HG02759 (cell line): ENCODE data around the gene WWOX.
"Not testable (repeated sequence)": the region's sequence is repeated elsewhere in the genome, so short reads cannot be mapped to it uniquely, and the experiment has no call there.

Experiments used
- ATAC-seq: cut with Tn5 transposase; IDR thresholded peaks from one replicate; pipeline ENCODE4 v1.9.1; 2021; ENCODE audit warnings: mild to moderate bottlenecking, moderate library complexity; ENCODE audit not compliant: unreplicated experiment

The WWOX gene

DNA sequence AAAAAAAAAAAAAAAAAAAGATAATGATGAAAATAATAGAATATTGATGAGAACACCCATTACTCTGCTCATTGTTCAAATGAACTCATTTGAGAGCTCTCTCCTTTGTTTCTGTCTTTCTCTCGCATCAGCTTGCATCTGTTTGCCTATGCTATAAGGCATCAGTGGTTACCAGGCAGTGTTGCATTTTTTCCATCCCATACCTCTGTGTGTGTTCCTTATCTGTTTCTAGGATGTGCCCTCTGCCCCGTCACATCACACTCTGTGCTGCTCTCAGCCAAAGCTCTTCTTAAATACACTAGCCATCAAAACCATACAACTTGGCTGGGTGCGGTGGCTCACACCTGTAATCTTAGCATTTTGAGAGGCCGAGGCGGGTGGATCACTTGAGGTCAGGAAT lies 568.2 kb downstream of the WWOX start:
- ATAC-seq: no peak

DNA sequence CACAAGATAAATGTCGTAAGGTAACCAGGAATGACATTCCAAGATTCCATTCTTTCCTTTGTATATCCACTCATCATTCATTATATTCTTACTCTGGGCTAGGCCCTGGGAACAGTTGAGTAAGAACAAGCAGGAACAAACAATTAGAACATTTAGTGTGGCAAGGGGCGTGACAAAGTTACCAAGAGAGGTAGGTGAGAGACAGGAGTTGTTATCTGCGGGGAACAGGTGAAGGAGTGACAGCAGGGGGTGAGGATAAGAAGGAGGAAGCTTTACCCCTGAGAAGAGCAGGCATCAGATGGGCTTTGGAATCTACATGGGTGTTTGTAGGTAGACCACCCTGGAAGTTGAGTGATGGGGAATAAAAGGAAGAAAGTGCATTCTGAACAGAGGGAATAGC lies 568.9 kb downstream of the WWOX start:
- ATAC-seq: no peak

DNA sequence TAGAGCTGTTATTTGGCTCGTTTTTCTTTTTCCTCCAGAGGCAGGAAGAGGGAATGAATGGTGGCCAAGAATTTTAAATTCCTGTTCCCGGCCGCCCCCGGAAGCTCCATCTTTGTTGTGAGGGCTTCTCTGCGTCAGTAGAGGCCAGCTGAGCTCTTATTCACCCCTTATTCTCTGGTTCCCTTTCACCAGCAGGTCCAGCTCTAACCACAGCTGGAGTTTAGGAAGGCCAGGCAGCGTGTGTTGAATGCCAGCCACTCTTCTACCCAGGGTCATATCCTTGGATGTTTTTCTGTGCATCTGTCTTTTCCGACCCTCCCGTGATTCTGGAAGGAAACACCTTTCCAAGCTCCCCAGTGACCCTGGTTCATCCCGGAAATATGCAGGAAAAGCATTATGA lies 570.5 kb downstream of the WWOX start:
- ATAC-seq: no peak

DNA sequence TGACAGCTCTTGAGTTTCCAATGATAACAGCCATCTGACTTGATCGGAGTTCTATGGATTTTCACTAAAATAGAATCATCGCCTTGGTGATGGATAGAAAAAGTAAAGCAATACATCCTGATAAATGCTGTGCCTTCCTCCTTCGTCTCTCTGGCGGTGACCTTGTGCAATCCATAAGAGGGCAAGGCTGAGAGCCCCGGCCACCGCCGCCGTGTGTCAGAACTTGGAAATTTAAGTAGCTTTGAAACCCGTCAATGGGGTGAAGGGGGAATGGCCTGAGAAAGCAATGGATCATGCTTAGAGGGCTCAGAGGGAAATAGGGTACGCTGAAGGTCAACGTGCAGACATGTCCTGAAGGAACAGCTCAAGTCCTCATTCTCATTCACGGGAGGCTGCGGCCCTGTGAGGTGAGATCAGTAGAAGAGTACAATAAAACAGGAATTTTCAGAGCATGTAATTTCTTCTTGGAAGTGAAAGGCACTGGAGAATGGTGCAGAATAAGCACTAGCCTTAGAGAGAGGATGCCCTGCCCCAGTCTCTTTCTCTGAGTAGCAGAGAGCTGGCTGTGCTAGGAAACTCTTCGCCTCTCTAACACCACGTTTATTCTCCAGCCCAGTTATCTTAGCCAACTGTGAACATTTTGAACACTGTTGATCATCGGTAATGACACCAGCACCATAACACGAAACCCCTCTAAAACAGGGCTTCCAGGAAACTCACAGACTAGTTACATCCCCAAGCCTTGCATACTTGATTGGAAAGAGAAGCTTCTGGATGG lies 573.5 kb downstream of the WWOX start:
- no peak for ATAC-seq

DNA sequence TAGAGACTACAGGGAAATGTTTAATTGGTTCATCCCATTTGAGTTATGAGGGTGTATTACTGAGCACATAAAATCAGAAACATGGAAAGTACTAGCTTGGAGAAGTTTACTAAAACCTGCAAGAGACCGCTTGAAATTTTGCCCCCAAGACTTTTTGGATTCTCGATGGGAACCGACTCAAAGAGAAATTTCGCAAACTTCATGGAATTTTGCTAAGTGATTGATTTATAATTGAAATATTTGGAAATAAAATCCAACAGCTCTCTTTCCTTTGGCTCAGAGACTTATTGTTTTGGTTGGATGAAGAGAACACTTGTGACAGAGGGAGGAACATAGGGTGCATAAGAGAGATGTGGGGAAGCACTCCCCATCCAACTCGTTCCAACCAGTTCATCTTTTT lies 574.4 kb downstream of the WWOX start:
- ATAC-seq: no peak

DNA sequence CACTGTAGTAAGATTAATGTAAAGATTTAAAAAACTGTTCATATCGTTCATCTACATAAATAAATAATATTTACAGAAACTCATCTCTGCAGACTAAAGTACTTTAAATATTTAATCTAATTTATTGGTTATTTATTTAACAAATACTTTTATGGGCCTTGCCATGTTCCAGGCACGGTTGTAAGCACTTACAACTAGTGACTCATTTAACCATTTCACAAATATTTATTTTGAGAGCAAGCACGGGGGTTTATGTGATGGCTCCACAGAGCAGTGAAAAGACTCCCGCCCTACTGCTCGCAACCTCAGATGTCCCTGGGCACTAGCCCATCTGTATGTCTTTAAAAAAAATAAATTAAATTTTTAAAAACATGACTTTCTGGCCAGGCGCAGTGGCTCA lies 575.9 kb downstream of the WWOX start:
- no peak for ATAC-seq

DNA sequence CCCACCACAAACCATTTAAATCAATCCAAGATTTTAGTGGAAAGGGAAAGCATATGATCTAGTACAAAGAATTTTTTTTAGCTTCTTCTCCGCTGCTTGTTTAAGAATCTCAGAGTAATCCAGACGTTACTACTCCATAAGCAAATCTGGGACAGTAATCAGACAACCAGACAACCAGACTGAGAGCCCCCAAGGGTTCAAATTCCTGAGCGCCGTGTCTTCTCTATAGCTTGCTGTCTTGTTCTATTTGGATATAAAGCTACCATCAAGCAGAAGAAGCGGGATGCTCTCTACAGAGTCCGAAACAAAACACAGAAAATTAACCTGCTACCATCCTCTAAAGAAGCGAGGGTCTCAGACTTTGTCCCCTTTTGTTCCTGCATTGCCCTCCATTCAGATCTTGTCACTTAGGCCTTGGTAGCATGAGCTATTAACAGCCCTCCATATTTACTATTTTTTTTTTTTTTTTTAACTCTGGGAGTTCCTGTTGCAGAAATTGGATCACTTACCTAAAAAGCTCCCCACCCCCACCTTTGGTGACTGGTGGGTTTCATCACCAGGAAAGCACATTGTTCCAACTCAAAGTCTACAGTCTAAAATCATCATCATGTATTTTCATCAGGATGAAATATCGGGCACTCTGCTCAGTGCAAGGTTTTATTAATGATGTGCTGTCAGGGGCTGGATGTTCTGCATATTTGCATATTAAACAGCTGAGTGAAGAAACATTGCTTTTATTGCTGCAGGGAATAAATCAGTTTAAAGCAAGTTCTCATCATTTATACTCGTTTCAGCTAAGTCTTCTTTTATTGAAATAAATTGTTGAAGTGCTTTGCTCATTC lies 576.7 kb downstream of the WWOX start:
- ATAC-seq: no peak

DNA sequence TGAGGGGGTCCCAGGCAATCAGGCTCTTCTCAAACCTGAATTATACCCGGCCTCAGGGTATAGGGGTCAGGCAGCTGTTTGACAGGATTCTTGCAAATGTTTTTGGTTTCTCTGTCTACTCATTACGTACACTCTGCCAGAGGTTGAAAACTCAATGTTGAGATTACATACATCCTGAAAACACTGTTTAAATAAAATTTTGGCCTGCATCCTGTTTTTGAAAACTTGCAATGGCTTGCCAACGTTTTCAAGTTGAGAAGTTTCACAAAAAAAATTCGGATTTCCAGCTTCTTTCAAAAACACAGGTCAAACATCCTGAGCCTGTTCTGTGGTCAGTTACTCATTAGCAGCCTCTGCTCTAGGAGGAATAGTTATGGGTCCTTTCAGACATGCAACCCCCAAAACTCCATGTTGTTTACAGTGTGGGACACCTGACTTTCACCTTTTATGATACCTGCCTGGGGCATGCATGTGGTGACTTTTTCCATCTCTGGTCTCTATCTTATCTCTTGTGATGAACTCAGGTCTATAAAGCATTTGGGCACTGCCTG lies 577.8 kb downstream of the WWOX start:
- ATAC-seq: no peak

DNA sequence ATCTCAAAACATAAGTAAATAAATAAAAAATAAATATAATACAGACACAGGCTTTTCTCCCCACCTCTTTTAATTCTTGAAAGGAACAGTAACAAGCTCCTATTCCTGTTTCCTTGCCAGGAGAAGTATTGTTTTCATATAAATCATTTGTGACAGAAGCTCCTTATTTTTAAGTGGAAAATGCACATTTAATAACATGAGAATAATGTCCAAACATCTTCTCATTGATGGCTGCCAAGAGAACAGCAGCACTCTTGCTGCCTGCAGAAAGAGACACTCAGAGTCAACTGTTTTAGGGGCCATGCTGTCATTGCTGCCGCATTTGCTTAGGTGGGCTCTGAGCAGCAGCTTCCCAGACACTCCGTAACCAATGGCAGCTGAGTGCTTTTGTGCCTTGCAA lies 580.1 kb downstream of the WWOX start:
- ATAC-seq: no peak

DNA sequence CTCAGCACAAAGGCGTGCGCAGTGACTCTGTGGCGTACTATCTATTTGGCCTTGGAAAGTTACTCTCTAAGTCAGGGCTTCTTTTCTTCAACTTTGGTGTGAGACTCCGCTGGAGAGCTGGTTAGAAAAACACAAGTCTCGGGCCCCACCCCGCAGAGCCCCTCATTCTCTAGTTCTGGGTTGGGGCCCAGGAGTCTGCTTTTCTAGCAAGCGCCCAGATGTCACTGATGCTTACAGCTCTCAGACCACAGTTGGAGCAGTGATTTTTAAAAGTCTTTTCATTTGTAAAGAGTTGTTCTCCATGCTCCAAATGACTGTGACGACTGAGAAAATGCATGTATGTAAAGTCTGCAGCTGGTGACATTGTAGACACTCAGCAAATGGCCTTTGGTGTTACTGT lies 582.3 kb downstream of the WWOX start:
- no peak for ATAC-seq

DNA sequence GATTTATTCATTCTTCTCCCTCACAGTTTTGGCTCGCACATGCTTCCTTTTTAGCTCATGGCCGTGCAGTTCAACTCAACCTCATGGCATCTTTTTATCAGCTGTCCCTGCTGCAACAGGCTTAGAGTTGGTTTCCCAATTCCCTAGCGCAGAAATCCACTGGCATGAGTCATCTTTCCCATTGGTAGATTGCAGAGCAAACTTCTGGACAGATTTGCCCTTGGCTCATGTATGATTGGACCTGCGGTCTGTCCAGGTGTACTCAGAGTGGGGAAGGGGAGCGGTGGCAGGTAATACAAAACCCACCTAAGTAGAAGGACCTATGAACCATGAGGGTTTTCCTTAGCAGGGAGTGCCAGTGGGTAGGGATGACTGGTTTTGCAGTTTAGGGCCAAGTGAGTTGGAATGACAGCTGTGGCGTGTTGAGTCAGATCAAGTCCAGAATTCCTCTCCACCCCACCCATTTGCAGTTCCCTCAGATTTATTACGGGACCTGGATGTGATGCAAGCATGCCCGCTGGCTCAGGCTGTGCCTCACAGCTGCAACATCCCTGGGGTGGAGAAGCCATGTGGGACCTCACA lies 584.7 kb downstream of the WWOX start:
- ATAC-seq: no peak

DNA sequence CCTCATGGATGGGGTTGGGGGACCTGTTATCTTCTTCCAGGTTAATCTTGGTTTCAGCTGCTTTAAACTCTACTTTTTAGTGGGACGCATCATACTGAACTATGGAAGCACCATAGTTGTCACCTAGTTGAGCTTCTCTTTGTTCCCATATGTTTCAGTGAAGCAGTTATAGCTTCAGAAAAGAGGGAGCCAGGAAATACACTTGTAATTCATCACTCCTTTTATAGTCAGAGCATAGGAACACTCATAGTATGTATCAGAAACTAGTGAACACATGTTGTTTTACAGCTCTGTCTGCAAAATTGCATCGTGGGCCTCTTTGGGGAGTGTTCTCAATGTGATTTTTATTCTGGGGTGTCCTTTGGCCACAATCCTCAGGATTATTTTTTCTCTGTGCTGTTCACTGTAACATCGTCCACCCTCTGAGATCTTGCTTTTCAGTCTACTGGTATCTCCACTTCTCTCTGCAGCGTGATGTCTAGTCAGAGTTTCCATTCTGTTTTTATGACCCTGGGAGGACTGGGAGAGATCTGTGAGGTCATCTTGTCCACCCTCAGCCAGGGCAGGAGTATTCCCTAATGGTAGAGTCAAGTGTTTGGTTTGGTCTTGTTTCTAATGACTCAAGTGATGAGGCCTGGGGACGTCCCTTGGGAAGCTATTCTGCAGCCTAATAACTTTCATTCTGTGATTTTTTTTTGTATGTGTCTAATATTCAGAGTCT lies 585.4 kb downstream of the WWOX start:
- no peak for ATAC-seq

DNA sequence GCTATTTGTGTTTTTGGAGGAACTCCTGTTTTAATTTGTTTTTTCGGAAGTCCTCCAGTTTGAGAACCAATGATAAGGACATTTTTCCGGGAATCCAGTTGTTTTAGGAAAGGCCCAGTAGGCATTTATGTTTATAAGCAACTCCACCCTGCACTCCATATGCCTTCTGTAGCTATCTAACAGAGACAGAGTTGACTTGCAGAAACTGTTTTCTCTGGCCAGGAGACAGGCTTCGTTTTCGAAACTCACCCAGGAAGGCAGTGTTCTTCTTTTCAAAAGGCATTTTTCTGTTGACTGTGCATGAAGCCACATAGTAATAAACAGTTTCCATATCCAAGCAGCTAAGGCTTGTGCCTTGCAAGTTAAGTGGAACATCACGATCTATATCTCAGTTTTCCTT lies 587.1 kb downstream of the WWOX start:
- no peak for ATAC-seq

DNA sequence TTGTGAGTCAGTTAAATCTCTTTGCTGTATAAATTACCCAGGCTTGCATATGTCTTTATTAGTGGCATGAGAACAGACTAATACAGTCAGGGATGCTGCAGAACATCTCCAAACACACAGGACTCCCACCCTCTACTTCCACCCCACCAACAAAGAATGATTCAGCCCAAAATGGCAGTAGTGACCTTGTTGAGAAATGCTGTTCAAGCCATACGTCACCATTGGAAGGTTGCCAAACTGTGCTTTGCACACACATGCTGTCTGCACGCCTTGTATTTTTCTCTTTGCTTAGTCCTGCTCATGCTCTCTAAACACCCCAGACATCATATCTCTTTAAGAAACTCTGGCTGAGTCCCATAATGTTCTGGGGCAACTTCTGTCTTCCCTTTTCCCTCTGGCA lies 589.6 kb downstream of the WWOX start:
- ATAC-seq: no peak

DNA sequence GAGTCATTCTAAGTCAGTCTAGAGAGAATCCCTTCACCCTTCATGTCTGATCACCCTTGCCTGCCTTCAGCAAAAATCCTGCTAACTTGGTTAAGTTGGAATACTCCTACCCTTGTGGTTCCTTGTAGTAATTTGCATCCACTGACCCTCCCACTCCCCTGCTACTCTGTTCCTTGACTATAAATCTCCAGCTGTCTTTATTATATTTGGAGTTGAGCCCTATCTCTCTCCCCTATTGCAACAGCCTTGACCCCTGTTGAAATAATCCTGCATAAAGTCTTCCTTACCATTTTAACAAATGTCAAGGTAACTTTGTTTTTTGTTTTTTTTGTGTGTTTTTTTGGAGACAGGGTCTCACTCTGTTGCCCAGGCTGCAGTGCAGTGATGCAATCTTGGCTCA lies 590.1 kb downstream of the WWOX start:
- no peak for ATAC-seq

DNA sequence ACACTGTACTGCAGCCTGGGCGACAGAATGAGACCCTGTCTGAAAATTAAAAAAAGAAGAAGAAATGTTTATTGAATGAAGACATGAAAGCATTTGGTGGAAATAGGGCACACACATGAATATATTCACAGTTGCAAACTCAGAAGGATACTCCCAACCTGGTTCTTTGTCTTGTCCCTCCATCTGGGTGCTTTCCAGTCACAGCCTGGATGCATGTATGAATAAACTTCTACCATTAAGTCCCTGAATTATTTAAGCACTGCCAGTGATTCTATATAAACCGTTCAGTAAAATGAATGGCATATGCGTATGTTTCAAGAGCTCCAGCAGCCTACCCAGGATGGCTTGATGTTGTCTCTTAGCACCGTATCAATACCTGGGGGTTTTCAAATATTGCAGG lies 591.1 kb downstream of the WWOX start:
- ATAC-seq: no peak

DNA sequence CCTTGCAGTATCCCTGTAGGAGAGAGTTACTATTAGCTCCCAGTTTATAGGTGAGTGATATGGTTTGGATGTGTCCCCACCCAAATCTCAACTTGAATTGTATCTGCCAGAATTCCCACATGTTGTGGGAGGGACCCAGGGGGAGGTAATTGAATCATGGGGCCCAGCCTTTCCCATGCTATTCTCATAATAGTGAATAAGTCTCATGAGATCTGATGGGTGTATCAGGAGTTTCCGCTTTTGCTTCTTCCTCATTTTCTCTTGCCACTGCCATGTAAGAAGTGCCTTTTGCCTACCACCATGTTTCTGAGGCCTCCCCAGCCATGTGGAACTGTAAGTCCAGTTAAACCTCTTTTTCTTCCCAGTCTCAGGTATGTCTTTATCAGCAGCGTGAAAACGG lies 592.3 kb downstream of the WWOX start:
- ATAC-seq: not testable (repeated sequence)

DNA sequence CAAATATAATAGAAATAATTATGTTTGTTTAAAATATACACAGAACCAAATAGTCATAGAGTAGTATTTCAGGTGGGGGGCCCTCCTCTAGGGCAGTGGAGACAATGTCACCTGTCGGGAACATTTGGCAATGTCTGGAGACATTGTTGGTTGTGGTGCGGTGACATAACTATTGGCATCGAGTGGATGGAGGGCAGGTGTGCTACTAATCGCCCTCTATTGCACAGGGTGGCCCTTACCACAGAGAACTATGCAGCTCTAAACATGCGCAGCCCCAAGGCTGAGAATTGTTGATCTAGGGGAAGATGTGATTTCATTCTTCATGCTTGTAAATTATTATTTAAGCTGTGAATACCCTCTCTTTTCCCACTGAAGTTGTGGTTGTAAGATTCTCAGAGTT lies 594.0 kb downstream of the WWOX start:
- ATAC-seq: no peak

DNA sequence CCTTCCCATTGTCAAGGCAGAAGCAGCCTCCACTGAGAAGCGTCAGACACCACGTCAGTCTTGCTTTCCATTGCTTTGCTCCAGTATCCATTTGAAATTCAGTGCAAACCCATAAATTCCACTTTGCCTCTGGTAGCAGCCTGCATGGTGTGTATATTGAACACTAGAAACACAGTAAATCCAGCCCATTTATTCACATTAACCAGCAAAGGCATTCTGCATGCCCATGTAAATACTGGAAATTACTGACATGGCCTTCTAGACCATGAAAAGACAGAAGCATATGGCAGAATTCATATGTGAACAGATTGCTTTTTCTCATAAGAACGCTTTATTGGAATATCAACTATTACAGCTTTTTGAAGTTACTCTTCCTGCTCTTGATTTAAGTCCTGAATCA lies 595.0 kb downstream of the WWOX start:
- ATAC-seq: no peak

DNA sequence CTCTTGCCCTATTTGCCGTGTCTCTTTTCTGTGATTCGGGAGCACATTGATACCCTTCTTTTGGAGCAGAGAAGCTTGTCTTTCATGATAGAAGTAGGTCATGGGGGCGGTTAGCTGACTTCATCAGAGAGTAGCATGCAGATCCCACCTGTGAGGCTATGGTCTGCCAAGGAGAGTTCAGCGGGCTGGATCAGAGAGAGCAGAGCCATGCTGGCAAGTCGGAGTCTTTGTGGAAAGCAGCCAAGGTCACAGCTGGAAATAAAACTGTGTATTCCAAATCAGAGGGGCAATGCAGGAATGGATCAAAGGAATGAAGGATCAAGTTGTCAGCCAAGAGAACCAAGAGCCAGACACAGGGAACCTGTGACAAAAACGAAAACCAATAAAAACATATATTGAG lies 595.9 kb downstream of the WWOX start:
- no peak for ATAC-seq

DNA sequence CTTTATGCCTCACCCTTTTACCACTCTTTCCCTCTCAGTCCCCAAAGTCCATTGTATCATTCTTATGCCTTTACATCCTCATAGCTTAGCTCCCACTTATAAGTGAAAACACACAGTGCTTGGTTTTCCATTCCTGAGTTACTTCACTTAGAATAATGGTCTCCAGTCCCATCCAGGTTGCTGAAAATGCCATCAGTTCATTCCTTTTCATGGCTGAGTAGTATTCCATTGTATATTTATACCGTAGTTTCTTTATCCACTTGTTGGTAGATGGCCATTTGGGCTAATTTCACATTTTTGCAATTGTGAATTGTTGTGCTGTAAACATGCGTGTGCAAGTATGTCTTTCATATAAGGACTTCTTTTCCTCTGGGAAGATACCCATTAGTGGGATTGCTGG lies 597.3 kb downstream of the WWOX start:
- ATAC-seq: no peak
